ENCODE data around the gene VAV3. TPM values are rescaled to one million over a fixed set of nuclear protein-coding genes. Genes with fewer than 3 reads are reported as not detected.

Gene VAV3
- polyA plus RNA-seq, 1 donor from 2014 or later: 7.9 TPM

DNA sequence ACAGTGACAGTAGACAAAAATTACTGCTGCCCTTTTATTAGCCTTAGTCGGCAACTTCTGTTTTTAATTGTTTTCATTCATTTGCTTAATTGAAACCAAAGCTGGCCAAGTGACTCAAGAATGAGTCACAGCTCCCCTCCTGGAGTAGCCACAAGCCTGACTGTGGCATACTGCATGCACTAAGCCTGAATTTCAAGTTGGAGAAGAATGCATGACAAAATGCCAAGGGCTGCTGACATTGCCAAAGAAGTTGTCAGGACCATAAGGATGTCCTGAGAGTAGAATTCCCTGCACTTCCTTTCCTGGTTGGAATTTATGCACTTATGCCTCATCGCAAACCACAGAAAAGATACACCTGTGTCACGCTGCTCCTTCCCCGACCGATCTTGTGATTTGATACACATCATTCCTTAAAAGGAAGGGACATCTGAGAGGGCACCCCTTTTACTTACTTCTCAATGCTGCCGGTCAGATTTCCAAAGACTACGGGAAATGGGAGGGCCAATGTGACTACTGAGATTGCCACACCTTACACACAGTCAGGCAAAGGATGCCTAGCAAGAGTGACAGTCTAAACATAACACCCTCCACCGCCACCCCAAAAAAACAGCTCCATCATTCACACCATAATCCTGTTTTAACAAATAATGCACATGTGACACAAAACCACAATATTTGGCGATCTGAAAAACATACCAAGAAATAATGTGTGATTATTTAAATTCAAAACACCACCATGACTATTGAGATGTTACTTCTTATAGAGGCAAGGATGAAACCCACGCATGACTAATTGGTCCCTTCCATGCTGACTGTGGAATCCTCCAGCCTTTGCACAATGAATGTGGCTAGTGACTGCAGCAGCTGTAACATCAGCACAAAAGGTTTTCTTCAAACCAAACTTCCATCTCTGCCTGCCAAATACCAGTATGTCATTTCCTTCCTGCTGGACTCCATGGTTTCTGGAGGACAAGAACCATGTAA, 28.2 kb downstream of the VAV3 start:
- Mint-ChIP-seq H3K9me3 (peaks cover 0 to 1% (median 0%) of the 10 kb centered on the region in 3 donors), H3K27me3 (no peaks in the 10 kb centered on the region), H3K27ac (peak overlapping the region; percentile 3 to 92 (median 77)), H3K36me3 (no peaks in the 10 kb centered on the region), H3K4me3 (peak overlapping the region in 3 of 4 donors; percentile 22 to 81 (median 81)), H3K4me1 (peaks cover 40 to 60% (median 55%) of the 10 kb centered on the region in 3 donors)

DNA sequence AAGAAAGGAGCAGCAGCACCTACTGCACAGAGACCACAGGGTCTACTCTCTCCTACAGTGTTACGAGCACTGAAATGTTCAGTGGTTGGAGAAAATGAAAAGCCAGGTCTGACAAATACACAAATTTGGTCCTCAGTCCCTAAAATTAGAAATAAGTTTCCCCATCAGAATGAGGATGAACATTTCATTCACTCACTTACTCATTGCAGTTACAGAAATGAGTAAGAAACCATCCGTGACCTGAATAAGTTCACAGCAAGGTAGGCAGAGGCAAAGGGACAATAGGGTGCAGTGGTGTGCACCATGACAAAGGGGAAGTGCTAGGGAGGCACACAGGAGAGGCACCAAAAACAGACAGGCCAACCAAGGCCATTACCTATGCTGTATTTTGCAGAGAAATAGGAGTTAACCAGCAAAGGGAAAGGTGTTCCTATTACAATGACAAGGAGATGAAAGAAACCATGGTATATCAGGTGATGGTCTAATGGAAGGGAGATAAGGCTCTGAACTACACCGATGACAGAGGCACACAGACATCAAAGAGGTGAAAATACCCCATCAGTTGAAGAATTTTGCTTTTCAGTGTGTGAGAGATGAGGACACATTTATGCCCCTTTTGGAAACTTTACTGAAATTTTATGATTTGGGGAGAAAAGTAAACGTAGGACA, 29.4 kb downstream of the VAV3 start:
- Mint-ChIP-seq H3K4me3 (peak overlapping the region in 3 of 4 donors; percentile 1 to 91 (median 88)), H3K4me1 (peaks cover 33 to 50% (median 47%) of the 10 kb centered on the region in 3 donors), H3K9me3 (no peaks in the 10 kb centered on the region), H3K27ac (peak overlapping the region; percentile 4 to 65 (median 43)), H3K27me3 (no peaks in the 10 kb centered on the region), H3K36me3 (peaks cover 1% of the 10 kb centered on the region)

DNA sequence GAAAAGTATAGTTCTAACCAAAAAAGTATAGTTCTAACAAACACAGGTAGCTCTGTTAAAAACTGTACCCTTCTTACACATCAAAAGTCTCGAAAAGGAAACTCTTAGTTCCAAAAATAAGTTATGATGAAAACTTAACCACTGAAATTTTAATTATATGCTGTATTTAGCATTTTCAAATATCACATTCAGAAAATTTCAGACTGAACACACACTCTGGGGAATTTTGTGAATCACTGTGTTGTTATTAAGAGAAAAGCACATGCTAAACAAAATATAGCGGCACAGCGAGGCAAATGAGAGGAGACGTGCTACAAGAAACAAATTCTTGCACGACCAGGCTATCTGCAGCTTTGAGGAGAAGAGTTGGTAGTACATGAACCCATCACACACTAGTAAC, 30.4 kb downstream of the VAV3 start:
- peaks cover 1% of the 10 kb centered on the region for H3K36me3 Mint-ChIP-seq
- H3K9me3 Mint-ChIP-seq: no peaks in the 10 kb centered on the region
- peaks cover 31 to 48% (median 46%) of the 10 kb centered on the region in 3 donors for H3K4me1 Mint-ChIP-seq
- peak overlapping the region in 2 of 3 donors; percentile 16 to 60 for H3K27ac Mint-ChIP-seq
- no peaks in the 10 kb centered on the region for H3K27me3 Mint-ChIP-seq
- peak overlapping the region; percentile 1 to 91 (median 82) for H3K4me3 Mint-ChIP-seq

DNA sequence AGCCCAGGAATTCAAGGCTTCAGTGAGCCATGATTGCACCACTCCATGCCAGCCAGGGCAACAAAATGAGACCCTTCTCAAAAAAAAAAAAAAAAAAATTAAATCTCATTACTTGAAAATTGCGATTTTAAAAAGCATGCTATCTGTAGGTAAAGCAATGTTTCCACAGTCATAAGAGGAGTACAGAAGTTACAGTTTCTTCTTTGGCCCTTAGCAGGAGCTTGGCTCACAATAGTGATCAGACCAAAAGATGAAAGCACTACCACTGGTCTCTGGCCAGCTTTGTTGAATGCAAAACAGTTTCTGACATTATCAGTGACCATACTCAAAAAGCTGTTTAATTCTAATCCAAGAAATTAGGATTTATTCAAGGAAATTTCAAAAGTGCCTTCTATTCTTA, 31.2 kb downstream of the VAV3 start:
- peaks cover 1% of the 10 kb centered on the region for H3K36me3 Mint-ChIP-seq
- no peak overlapping the region for H3K4me3 Mint-ChIP-seq
- H3K27me3 Mint-ChIP-seq: no peaks in the 10 kb centered on the region
- peaks cover 28 to 47% (median 38%) of the 10 kb centered on the region in 3 donors for H3K4me1 Mint-ChIP-seq
- no peak overlapping the region for H3K27ac Mint-ChIP-seq
- no peaks in the 10 kb centered on the region for H3K9me3 Mint-ChIP-seq

DNA sequence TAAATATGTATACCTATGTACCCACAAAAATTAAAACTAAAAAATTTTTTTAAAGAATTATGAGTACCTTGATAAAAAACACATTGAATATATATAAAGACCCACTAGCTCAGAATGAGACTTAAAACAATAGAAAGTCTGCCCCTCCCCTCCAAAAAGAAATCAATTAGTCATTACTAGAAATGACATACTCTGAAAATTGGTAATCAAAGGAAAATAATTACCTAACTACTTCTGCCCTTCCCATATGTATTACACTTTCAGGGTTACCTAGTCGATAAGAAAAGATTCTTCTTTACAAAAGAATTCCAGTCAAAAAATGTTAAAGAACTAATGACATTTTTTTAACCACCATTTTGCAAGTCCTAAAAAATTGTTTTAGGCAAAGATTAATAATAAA, 34.7 kb downstream of the VAV3 start:
- H3K9me3 Mint-ChIP-seq: no peaks in the 10 kb centered on the region
- H3K27me3 Mint-ChIP-seq: peaks cover 2% of the 10 kb centered on the region
- H3K4me3 Mint-ChIP-seq: no peak overlapping the region
- H3K36me3 Mint-ChIP-seq: peaks cover 1% of the 10 kb centered on the region
- H3K27ac Mint-ChIP-seq: no peak overlapping the region
- peaks cover 16 to 43% (median 35%) of the 10 kb centered on the region in 3 donors for H3K4me1 Mint-ChIP-seq

DNA sequence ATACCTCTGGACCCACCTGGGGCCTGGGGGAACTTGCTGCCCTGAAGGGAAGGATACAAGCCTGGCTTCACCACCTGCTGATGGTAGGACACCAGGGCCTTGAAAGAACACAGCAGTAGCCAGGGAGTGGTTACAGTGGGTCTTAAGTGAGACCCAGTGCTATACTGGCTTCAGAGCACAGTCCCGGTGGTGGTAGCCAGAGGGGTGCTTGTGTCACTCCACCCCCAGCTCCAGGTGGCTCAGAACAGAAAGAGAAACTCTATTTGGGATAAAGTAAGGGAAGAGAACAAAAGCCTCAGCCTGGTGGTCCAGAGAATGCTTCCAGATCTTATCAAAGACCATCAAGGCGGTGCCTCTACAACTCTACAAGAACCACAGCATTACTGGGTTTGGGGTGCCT, 37.2 kb downstream of the VAV3 start:
- H3K4me1 Mint-ChIP-seq: peaks cover 11 to 36% (median 29%) of the 10 kb centered on the region in 3 donors
- H3K9me3 Mint-ChIP-seq: peaks cover 0 to 3% (median 0%) of the 10 kb centered on the region in 3 donors
- H3K4me3 Mint-ChIP-seq: peak overlapping the region in 1 of 4 donors; percentile 10
- peak overlapping the region in 1 of 3 donors; percentile 14 for H3K27ac Mint-ChIP-seq
- H3K36me3 Mint-ChIP-seq: peaks cover 1% of the 10 kb centered on the region
- peaks cover 2% of the 10 kb centered on the region for H3K27me3 Mint-ChIP-seq

DNA sequence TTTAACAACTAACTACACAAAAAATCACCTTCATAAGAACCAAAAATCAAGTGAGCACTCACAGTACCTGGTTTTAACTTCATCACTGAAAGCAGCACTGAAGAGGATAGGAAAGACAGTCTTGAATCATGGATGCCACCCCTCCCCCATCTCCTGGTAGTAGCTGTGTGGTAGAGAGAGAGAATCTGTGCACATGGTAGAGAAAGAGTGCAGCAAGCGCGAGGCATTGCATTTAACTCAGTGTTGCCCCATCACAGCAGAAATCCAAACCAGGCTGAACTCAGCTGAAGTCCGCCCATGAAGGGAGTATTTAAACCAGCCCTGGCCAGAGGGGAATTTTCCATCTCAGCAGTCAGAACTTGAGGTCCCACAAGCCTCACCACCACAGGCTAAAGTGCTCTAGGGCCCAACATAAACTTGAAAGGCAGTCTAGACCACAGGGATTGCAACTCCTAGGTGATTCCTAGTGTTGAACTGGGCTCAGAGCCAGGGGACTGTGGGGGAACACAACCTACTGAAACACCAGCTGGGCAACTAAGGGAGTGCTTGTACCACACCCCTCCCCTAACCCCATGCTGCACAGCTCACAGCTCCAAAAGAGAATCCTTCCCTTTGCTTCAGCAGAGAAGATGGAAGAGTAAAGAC, 38.4 kb downstream of the VAV3 start:
- Mint-ChIP-seq H3K27ac (no peak overlapping the region), H3K36me3 (peaks cover 1% of the 10 kb centered on the region)

DNA sequence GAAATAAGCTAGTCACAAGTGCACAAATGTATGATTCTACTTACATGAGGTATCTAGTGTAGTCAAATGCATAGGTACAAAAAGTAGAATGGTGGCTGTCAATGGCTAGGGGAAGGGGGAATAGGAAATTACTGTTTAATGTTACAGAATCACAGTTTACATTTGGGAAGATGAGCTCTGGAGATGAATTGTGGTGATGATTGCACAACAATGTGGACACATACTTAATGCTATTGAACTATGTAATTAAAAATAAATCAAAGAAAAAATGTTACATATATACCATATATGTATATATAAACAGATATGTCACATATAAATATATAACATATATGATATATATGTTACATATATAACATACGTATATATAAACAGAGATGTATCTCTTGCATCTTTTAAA, 39.4 kb downstream of the VAV3 start:
- Mint-ChIP-seq H3K4me1 (peaks cover 14 to 37% (median 33%) of the 10 kb centered on the region in 3 donors), H3K36me3 (peaks cover 3% of the 10 kb centered on the region), H3K4me3 (no peak overlapping the region), H3K27ac (no peak overlapping the region), H3K27me3 (peaks cover 2% of the 10 kb centered on the region), H3K9me3 (peaks cover 0 to 3% (median 0%) of the 10 kb centered on the region in 3 donors)

More for the DNA sequence above, 38.4 kb downstream of the VAV3 start:
- Mint-ChIP-seq H3K9me3 (peaks cover 0 to 3% (median 0%) of the 10 kb centered on the region in 3 donors), H3K4me1 (peaks cover 11 to 31% (median 28%) of the 10 kb centered on the region in 3 donors), H3K4me3 (peak overlapping the region in 1 of 4 donors; percentile 57), H3K27me3 (peaks cover 2% of the 10 kb centered on the region)

DNA sequence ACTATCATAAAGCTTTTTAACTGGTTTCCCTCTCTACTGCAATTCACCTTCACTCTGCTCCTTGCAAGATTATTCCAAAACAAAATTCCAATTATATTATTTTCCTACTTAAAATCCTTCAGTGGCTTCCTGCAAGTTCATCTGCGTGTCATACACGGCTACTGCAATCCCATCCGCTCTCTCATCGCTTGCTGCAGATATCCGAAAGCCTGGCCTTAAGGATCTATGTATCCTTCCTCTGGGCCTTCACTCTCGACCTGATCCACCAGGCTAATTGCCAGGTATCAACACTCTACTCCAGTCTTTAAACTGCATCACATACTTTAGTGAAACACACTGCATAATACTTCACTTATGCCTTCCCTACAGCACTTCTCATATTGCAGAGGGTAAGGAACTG, 44.0 kb downstream of the VAV3 start:
- H3K9me3 Mint-ChIP-seq: peaks cover 0 to 3% (median 2%) of the 10 kb centered on the region in 3 donors
- H3K4me3 Mint-ChIP-seq: peak overlapping the region in 1 of 4 donors; percentile 5
- H3K4me1 Mint-ChIP-seq: peaks cover 19 to 32% (median 19%) of the 10 kb centered on the region in 3 donors
- H3K27ac Mint-ChIP-seq: no peak overlapping the region
- H3K27me3 Mint-ChIP-seq: no peaks in the 10 kb centered on the region
- peaks cover 3% of the 10 kb centered on the region for H3K36me3 Mint-ChIP-seq

DNA sequence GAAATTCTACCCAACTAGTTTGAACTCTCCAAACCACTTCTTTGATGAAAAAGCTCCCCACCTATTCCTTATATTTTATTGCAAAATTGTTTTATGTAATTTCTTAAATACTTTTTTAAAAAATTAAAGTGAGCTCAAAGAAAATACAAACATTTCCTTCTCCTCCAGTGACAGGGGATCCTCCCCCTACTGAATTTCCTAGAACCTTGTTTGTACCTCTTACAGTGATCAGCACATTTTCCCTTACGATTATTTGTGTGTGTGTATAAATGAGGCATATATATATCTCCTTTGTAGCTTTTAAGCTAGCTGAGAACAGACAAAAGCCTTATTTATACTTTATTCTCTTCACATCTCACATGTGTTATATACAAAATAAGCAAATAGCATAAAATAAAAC, 44.4 kb downstream of the VAV3 start:
- Mint-ChIP-seq H3K27me3 (no peaks in the 10 kb centered on the region), H3K4me3 (no peak overlapping the region), H3K9me3 (peaks cover 0 to 3% (median 2%) of the 10 kb centered on the region in 3 donors), H3K4me1 (peaks cover 22 to 33% (median 23%) of the 10 kb centered on the region in 3 donors), H3K36me3 (peaks cover 4% of the 10 kb centered on the region), H3K27ac (no peak overlapping the region)

DNA sequence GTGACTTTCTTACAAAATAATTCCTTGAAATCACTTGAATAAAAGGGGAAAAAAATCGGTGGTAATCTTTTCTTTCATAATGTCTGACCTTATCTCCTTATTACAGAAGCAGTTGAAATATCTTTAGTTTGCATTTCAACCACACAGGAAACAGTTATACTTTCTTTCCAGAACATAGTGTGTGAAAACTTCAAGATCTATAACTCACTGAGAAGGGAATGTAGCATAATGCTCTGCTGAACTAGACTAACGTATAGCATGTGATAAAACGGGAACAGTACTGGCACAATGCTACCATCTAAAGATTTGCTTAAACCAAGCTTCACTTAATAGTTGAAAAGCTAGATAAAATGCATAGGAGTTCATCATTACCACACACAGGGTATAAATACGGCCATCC, 45.0 kb downstream of the VAV3 start:
- no peaks in the 10 kb centered on the region for H3K27me3 Mint-ChIP-seq
- H3K9me3 Mint-ChIP-seq: peaks cover 0 to 3% (median 2%) of the 10 kb centered on the region in 3 donors
- peak overlapping the region in 1 of 3 donors; percentile 2 for H3K27ac Mint-ChIP-seq
- peak overlapping the region in 2 of 4 donors; percentile 33 to 48 for H3K4me3 Mint-ChIP-seq
- peaks cover 4% of the 10 kb centered on the region for H3K36me3 Mint-ChIP-seq
- H3K4me1 Mint-ChIP-seq: peaks cover 20 to 31% (median 25%) of the 10 kb centered on the region in 3 donors

DNA sequence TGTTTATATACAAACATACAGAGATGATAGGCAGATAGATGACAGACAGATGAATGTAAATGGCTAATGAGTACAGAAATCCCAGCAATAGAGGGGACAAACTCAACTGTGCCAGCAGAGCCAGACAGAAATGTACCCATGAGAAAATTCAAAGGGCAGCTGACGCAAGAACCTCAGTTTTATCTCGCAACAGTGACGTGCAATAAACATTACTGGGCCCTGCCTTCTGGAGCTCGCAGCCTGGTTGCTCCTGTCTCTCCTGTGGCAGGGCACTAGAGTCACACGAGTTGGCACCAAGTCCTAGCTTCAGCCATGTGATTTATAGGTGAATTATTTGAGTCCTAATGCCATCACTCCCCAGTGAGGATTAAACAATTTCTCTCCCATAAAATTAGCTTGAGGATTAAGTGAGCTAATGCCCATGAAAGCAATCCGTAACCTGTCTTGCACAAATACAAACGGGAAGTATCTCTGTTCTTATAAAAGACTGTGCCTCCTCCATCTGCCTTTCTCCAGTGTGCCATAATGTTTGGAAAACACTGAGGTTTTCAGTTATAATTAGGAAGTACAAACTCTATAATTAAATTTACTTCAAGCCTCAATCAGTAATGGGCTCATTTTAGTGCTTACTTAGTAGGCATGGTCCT, 50.7 kb downstream of the VAV3 start:
- peaks cover 2% of the 10 kb centered on the region for H3K36me3 Mint-ChIP-seq
- peaks cover 0 to 2% (median 0%) of the 10 kb centered on the region in 3 donors for H3K9me3 Mint-ChIP-seq
- H3K27me3 Mint-ChIP-seq: no peaks in the 10 kb centered on the region
- H3K27ac Mint-ChIP-seq: peak overlapping the region in 1 of 3 donors; percentile 73
- H3K4me3 Mint-ChIP-seq: no peak overlapping the region
- H3K4me1 Mint-ChIP-seq: peaks cover 13 to 43% (median 29%) of the 10 kb centered on the region in 3 donors

DNA sequence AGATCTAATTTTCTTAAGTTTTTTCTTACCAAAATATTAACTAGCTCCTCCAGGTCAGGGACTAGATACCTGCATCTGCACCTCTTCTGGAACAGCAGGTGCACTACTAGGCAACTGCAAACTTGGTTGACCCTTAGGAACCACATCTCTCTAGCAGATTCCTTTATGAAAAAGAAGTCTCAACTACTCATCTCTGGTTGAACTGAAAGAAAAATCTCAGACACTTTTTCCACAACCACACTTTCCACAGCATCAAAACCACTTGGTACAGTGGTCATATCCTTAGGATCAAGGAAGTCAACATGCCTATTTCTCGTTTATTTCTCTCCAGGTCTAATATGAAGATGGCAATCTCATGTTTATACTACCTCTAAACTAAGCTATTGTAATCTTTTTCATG, 52.3 kb downstream of the VAV3 start:
- Mint-ChIP-seq H3K4me3 (peak overlapping the region in 1 of 4 donors; percentile 29), H3K9me3 (no peaks in the 10 kb centered on the region), H3K36me3 (peaks cover 3% of the 10 kb centered on the region), H3K4me1 (peaks cover 14 to 46% (median 33%) of the 10 kb centered on the region in 3 donors), H3K27ac (no peak overlapping the region), H3K27me3 (no peaks in the 10 kb centered on the region)

Measured in IgD-negative memory B cell (primary cell).